Osteocyte (in vitro differentiated cells): ENCODE measurements around the gene GRIN3B. TPM values are rescaled to one million over a fixed set of nuclear protein-coding genes. Genes with fewer than 3 reads are reported as not detected.

ENCODE experiments used
- DNase-seq: peaks from one replicate; pipeline ENCODE4 v3.0.0; 2021; ENCODE audit warnings: mixed read lengths; ENCODE audit not compliant: unreplicated experiment; ENCODE audit errors: extremely low spot score
- H3K27ac Mint-ChIP-seq: one replicate; pipeline ENCODE4 v1.8.0; 2021; ENCODE audit warnings: mild to moderate bottlenecking, mixed read lengths; ENCODE audit not compliant: unreplicated experiment
- H3K27me3 Mint-ChIP-seq: one replicate; pipeline ENCODE4 v1.8.0; 2021; ENCODE audit warnings: mixed read lengths; ENCODE audit not compliant: unreplicated experiment
- H3K36me3 Mint-ChIP-seq: one replicate; pipeline ENCODE4 v1.8.0; 2021; ENCODE audit warnings: mixed read lengths; ENCODE audit not compliant: unreplicated experiment
- H3K4me1 Mint-ChIP-seq: one replicate; pipeline ENCODE4 v1.8.0; 2021; ENCODE audit warnings: mixed read lengths; ENCODE audit not compliant: unreplicated experiment
- H3K4me3 Mint-ChIP-seq: one replicate; pipeline ENCODE4 v1.8.0; 2021; ENCODE audit warnings: mild to moderate bottlenecking, moderate library complexity, mixed read lengths; ENCODE audit not compliant: unreplicated experiment
- H3K9me3 Mint-ChIP-seq: one replicate; pipeline ENCODE4 v1.8.0; 2021; ENCODE audit warnings: mixed read lengths; ENCODE audit not compliant: unreplicated experiment
- total RNA-seq: library from RNA; stranded (reverse); gene quantifications from 2 replicates; pipeline ENCODE4 v1.2.1, GENCODE V29; 2021
- TF ChIP-seq, protein P1 (sequence below): fragments of 200-600 bp; sonication (generic); IDR thresholded peaks from 2 replicates; pipeline ENCODE4 v1.5.0; 2021; ENCODE audit warnings: antibody characterized with exemption, mild to moderate bottlenecking, moderate library complexity

Gene GRIN3B
- total RNA-seq, 1 donor from 2014 or later, result 0.46 TPM

- no peaks in the 10 kb centered on the region for H3K9me3 Mint-ChIP-seq
- H3K4me3 Mint-ChIP-seq, result no peak overlapping the region
- no peak for DNase-seq
- H3K27me3 Mint-ChIP-seq, result no peaks in the 10 kb centered on the region
- no peak overlapping the region for H3K27ac Mint-ChIP-seq
- TF ChIP-seq, protein P1, sequence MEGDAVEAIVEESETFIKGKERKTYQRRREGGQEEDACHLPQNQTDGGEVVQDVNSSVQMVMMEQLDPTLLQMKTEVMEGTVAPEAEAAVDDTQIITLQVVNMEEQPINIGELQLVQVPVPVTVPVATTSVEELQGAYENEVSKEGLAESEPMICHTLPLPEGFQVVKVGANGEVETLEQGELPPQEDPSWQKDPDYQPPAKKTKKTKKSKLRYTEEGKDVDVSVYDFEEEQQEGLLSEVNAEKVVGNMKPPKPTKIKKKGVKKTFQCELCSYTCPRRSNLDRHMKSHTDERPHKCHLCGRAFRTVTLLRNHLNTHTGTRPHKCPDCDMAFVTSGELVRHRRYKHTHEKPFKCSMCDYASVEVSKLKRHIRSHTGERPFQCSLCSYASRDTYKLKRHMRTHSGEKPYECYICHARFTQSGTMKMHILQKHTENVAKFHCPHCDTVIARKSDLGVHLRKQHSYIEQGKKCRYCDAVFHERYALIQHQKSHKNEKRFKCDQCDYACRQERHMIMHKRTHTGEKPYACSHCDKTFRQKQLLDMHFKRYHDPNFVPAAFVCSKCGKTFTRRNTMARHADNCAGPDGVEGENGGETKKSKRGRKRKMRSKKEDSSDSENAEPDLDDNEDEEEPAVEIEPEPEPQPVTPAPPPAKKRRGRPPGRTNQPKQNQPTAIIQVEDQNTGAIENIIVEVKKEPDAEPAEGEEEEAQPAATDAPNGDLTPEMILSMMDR, result peak; percentile 57
- H3K4me1 Mint-ChIP-seq, result no peaks in the 10 kb centered on the region
- no peaks in the 10 kb centered on the region for H3K36me3 Mint-ChIP-seq
Measured at GRCh38 chr19:1057176-1057855, 57.1 kb downstream of the GRIN3B start.

GRCh38 chr19:1058112-1058511 lies 57.9 kb downstream of the GRIN3B start:
- Mint-ChIP-seq H3K36me3 (no peaks in the 10 kb centered on the region), H3K27ac (no peak overlapping the region), H3K9me3 (no peaks in the 10 kb centered on the region), H3K4me1 (no peaks in the 10 kb centered on the region), H3K4me3 (no peak overlapping the region), H3K27me3 (no peaks in the 10 kb centered on the region)
- TF ChIP-seq, protein P1, result no peak
- no peak for DNase-seq

Other genes starting within 250 kb of the GRIN3B start
- 1.1 and 1.3 TPM in 2 replicates for gene MISP, start 249.3 kb upstream of the GRIN3B start, total RNA-seq
- 339 and 370 TPM in 2 replicates for gene PTBP1, start 203.0 kb upstream of the GRIN3B start, total RNA-seq
- 18.2 and 19.4 TPM in 2 replicates for gene PLPPR3, start 178.5 kb upstream of the GRIN3B start, total RNA-seq
- 0.91 and 1.0 TPM in 2 replicates for gene AZU1, start 172.6 kb upstream of the GRIN3B start, total RNA-seq
- not detected in 2 replicates for gene PRTN3, start 159.4 kb upstream of the GRIN3B start, total RNA-seq
- gene ELANE, start 148.1 kb upstream of the GRIN3B start, total RNA-seq, result 1.1 and 1.2 TPM in 2 replicates
- gene CFD, start 140.8 kb upstream of the GRIN3B start, total RNA-seq, result 162 and 179 TPM in 2 replicates
- 69.3 and 72.3 TPM in 2 replicates for gene MED16, start 107.2 kb upstream of the GRIN3B start, total RNA-seq
- gene RNU6-9, start 106.9 kb upstream of the GRIN3B start, total RNA-seq, result not detected in 2 replicates
- 61.1 and 63.5 TPM in 2 replicates for gene R3HDM4, start 87.2 kb upstream of the GRIN3B start, total RNA-seq
- 0.47 and 1.7 TPM in 2 replicates for gene KISS1R, start 83.1 kb upstream of the GRIN3B start, total RNA-seq
- gene ARID3A, start 74.4 kb upstream of the GRIN3B start, total RNA-seq, result 16.8 and 17.0 TPM in 2 replicates
- 60.2 and 61.2 TPM in 2 replicates for gene WDR18, start 16.1 kb upstream of the GRIN3B start, total RNA-seq
- gene TMEM259, start 20.7 kb downstream of the GRIN3B start, total RNA-seq, result 149 and 157 TPM in 2 replicates
- gene RNU6-2, start 21.1 kb downstream of the GRIN3B start, total RNA-seq, result not detected in 2 replicates
- 318 and 327 TPM in 2 replicates for gene CNN2, start 26.2 kb downstream of the GRIN3B start, total RNA-seq
- 16.7 and 17.8 TPM in 2 replicates for gene ABCA7, start 39.7 kb downstream of the GRIN3B start, total RNA-seq
- gene ARHGAP45, start 66.7 kb downstream of the GRIN3B start, total RNA-seq, result 0.67 and 0.99 TPM in 2 replicates
- gene POLR2E, start 95.0 kb downstream of the GRIN3B start, total RNA-seq, result 156 and 168 TPM in 2 replicates
- 349 and 354 TPM in 2 replicates for gene GPX4, start 103.6 kb downstream of the GRIN3B start, total RNA-seq
- 57.1 and 61.6 TPM in 2 replicates for gene SBNO2, start 173.8 kb downstream of the GRIN3B start, total RNA-seq
- gene STK11, start 205.4 kb downstream of the GRIN3B start, total RNA-seq, result 60.8 and 61.3 TPM in 2 replicates
- gene CBARP, start 237.6 kb downstream of the GRIN3B start, total RNA-seq, result 6.9 and 7.0 TPM in 2 replicates
- gene ATP5F1D, start 241.3 kb downstream of the GRIN3B start, total RNA-seq, result 167 and 172 TPM in 2 replicates
- gene MIDN, start 248.2 kb downstream of the GRIN3B start, total RNA-seq, result 98.1 and 103 TPM in 2 replicates